RPMI7951 (cell line): ENCODE results near the gene PLEKHG2. TPM values are rescaled to one million over a fixed set of nuclear protein-coding genes. Genes with fewer than 3 reads are reported as not detected.

Experiments used
- total RNA-seq: library from RNA; depleted of rRNA; stranded (reverse); fragments of >200 nt; shearing (Covaris generic); gene quantifications from 2 replicates; pipeline ENCODE4 v1.2.3, GENCODE V29; 2014; rRNA removed

Gene PLEKHG2
- total RNA-seq, 1 experiment from 2014 or later, result 13.0 TPM

Other genes starting within 250 kb of the PLEKHG2 start
- gene NCCRP1, start 215.7 kb upstream of the PLEKHG2 start, total RNA-seq, result 0.10 and 0.12 TPM in 2 replicates
- gene SYCN, start 208.4 kb upstream of the PLEKHG2 start, total RNA-seq, result not detected in 2 replicates
- gene IFNL3, start 167.7 kb upstream of the PLEKHG2 start, total RNA-seq, result not detected in 2 replicates
- gene IFNL4, start 163.8 kb upstream of the PLEKHG2 start, total RNA-seq, result not detected in 2 replicates
- gene IFNL2, start 144.3 kb upstream of the PLEKHG2 start, total RNA-seq, result not detected in 2 replicates
- gene IFNL1, start 116.3 kb upstream of the PLEKHG2 start, total RNA-seq, result not detected in 2 replicates
- under 0.01 and 0.36 TPM in 2 replicates for gene LRFN1, start 91.8 kb upstream of the PLEKHG2 start, total RNA-seq
- 0.36 and 0.59 TPM in 2 replicates for gene GMFG, start 76.6 kb upstream of the PLEKHG2 start, total RNA-seq
- gene SAMD4B, start 70.2 kb upstream of the PLEKHG2 start, total RNA-seq, result 41.5 and 48.8 TPM in 2 replicates
- gene PAF1, start 21.6 kb upstream of the PLEKHG2 start, total RNA-seq, result 44.3 and 59.4 TPM in 2 replicates
- 22.2 and 39.5 TPM in 2 replicates for gene MED29, start 21.3 kb upstream of the PLEKHG2 start, total RNA-seq
- gene ZFP36, start 5.8 kb upstream of the PLEKHG2 start, total RNA-seq, result 2.9 and 6.4 TPM in 2 replicates
- gene RPS16, start 23.3 kb downstream of the PLEKHG2 start, total RNA-seq, result 107 and 123 TPM in 2 replicates
- 64.7 and 67.4 TPM in 2 replicates for gene SUPT5H, start 32.9 kb downstream of the PLEKHG2 start, total RNA-seq
- gene TIMM50, start 68.2 kb downstream of the PLEKHG2 start, total RNA-seq, result 86.2 and 88.2 TPM in 2 replicates
- 0.72 and 1.5 TPM in 2 replicates for gene DLL3, start 86.3 kb downstream of the PLEKHG2 start, total RNA-seq
- not detected in 2 replicates for gene SELENOV, start 102.5 kb downstream of the PLEKHG2 start, total RNA-seq
- 5.3 and 8.8 TPM in 2 replicates for gene EID2B, start 120.2 kb downstream of the PLEKHG2 start, total RNA-seq
- gene EID2, start 127.5 kb downstream of the PLEKHG2 start, total RNA-seq, result 17.1 and 19.0 TPM in 2 replicates
- gene LGALS13, start 189.9 kb downstream of the PLEKHG2 start, total RNA-seq, result not detected in 2 replicates
- not detected in 2 replicates for gene LGALS16, start 243.2 kb downstream of the PLEKHG2 start, total RNA-seq